GM19324 (cell line): Measurements from ENCODE around the gene RNF187.
A peak's percentile ranks its signal among the peaks of the same experiment; 100 is the strongest.
"Not testable (repeated sequence)": the region's sequence is repeated elsewhere in the genome, so short reads cannot be mapped to it uniquely, and the experiment has no call there.

Experiments used
- ATAC-seq: cut with Tn5 transposase; IDR thresholded peaks from one replicate; pipeline ENCODE4 v1.9.1; 2021; ENCODE audit warnings: mild to moderate bottlenecking, moderate library complexity; ENCODE audit not compliant: unreplicated experiment, low FRiP score

The RNF187 gene

GRCh38 chr1:228459091-228459993 is 27.8 kb upstream of the RNF187 start:
- ATAC-seq, result no peak

- no peak for ATAC-seq
Measured at GRCh38 chr1:228460821-228461220, 26.4 kb upstream of the RNF187 start.

GRCh38 chr1:228462560-228462959 is 24.6 kb upstream of the RNF187 start:
- ATAC-seq, result no peak

- ATAC-seq, result no peak
Measured at GRCh38 chr1:228463009-228463558, 24.1 kb upstream of the RNF187 start.

GRCh38 chr1:228463559-228464455 is 23.4 kb upstream of the RNF187 start:
- ATAC-seq, result peak; percentile 28

GRCh38 chr1:228464487-228464983 is 22.6 kb upstream of the RNF187 start:
- ATAC-seq, result peak; percentile 92

GRCh38 chr1:228465141-228465540 is 22.0 kb upstream of the RNF187 start:
- ATAC-seq, result no peak

- ATAC-seq, result no peak
Measured at GRCh38 chr1:228465571-228466146, 21.5 kb upstream of the RNF187 start.

- ATAC-seq, result not testable (repeated sequence)
Measured at GRCh38 chr1:228468188-228468587, 19.0 kb upstream of the RNF187 start.

GRCh38 chr1:228469413-228470162 is 17.6 kb upstream of the RNF187 start:
- no peak for ATAC-seq

GRCh38 chr1:228471154-228471761 is 15.9 kb upstream of the RNF187 start:
- no peak for ATAC-seq

GRCh38 chr1:228471762-228472398 is 15.3 kb upstream of the RNF187 start:
- no peak for ATAC-seq

GRCh38 chr1:228472655-228473054 is 14.5 kb upstream of the RNF187 start:
- no peak for ATAC-seq

GRCh38 chr1:228474507-228474906 is 12.7 kb upstream of the RNF187 start:
- ATAC-seq, result no peak

GRCh38 chr1:228475812-228476211 is 11.4 kb upstream of the RNF187 start:
- ATAC-seq, result no peak

- ATAC-seq, result no peak
Measured at GRCh38 chr1:228477263-228477662, 9.9 kb upstream of the RNF187 start.

- ATAC-seq, result no peak
Measured at GRCh38 chr1:228478326-228478725, 8.9 kb upstream of the RNF187 start.

- ATAC-seq, result no peak
Measured at GRCh38 chr1:228478912-228479711, 8.1 kb upstream of the RNF187 start.
